Smooth muscle cell (in vitro differentiated cells): ENCODE measurements around the gene LIPG. TPM values are rescaled to one million over a fixed set of nuclear protein-coding genes. Genes with fewer than 3 reads are reported as not detected.
A peak's percentile ranks its signal among the peaks of the same experiment; 100 is the strongest.

Source experiments
- DNase-seq: peaks from one replicate; lab custom pipeline; 2025; ENCODE audit not compliant: unreplicated experiment; lab: John Stamatoyannopoulos, UW
- H2AFZ ChIP-seq: fragments of 200-600 bp; sonication (generic); 2 replicates; pipeline ENCODE4 v1.6.0; 2016; ENCODE audit warnings: antibody characterized with exemption, low read depth, mild to moderate bottlenecking
- H3F3A ChIP-seq: fragments of 200-600 bp; sonication (generic); 2 replicates; pipeline ENCODE4 v1.6.0; 2017; ENCODE audit warnings: antibody characterized with exemption, low read depth
- H3K27ac ChIP-seq: fragments of 200-600 bp; sonication (generic); 2 replicates; pipeline ENCODE4 v1.5.1; 2016; ENCODE audit warnings: low read depth, mild to moderate bottlenecking
- H3K27me3 ChIP-seq: fragments of 200-600 bp; sonication (generic); 2 replicates; pipeline ENCODE4 v1.6.1; 2016; ENCODE audit warnings: low read depth, mild to moderate bottlenecking
- H3K36me3 ChIP-seq: fragments of 200-600 bp; sonication (generic); 2 replicates; pipeline ENCODE4 v1.5.1; 2016; ENCODE audit warnings: low read depth
- H3K4me1 ChIP-seq: fragments of 200-600 bp; sonication (generic); 2 replicates; pipeline ENCODE4 v1.5.1; 2016; ENCODE audit warnings: low read depth
- H3K4me2 ChIP-seq: fragments of 200-600 bp; sonication (generic); 2 replicates; pipeline ENCODE4 v1.6.0; 2016; ENCODE audit warnings: mild to moderate bottlenecking
- H3K4me3 ChIP-seq: fragments of 200-600 bp; sonication (generic); 2 replicates; pipeline ENCODE4 v1.5.1; 2016; ENCODE audit warnings: mild to moderate bottlenecking
- H3K79me2 ChIP-seq: fragments of 200-600 bp; sonication (generic); 2 replicates; pipeline ENCODE4 v1.6.0; 2016; ENCODE audit warnings: low read depth, mild to moderate bottlenecking
- H3K9ac ChIP-seq: fragments of 200-600 bp; sonication (generic); 2 replicates; pipeline ENCODE4 v1.6.0; 2016; ENCODE audit warnings: low read depth
- H3K9me3 ChIP-seq: fragments of 200-600 bp; sonication (generic); replicated peaks from 2 replicates; pipeline ENCODE4 v1.5.1; 2016; ENCODE audit warnings: low read depth
- H4K20me1 ChIP-seq: fragments of 200-600 bp; sonication (generic); 2 replicates; pipeline ENCODE4 v1.6.0; 2016; ENCODE audit warnings: low read depth
- WGBS: methylation state at CpG from one replicate; pipeline ENCODE4 v1.1.7; 2016; ENCODE audit warnings: low lambda C conversion rate; 5-methylcytosine and 5-hydroxymethylcytosine counted together
- polyA plus RNA-seq: library from polyadenylated mRNA; unstranded; fragments of >200 nt; fragmentation: Nextera tagmentation; extraction: Ambion mirVana; gene quantifications from 2 replicates; pipeline ENCODE4 v1.2.1, GENCODE V29; 2016
- total RNA-seq: library from RNA; depleted of rRNA; stranded (reverse); fragments of >200 nt; gene quantifications from 2 replicates; pipeline ENCODE4 v1.2.3, GENCODE V29; 2014
- TF ChIP-seq, protein P1 (sequence below): fragments of 200-600 bp; sonication (generic); IDR thresholded peaks from 2 replicates; pipeline ENCODE4 v1.5.1; 2017; ENCODE audit warnings: borderline replicate concordance, mild to moderate bottlenecking, antibody characterized with exemption; ENCODE audit not compliant: insufficient read depth, poor library complexity, severe bottlenecking

LIPG gene
- total and polyA plus RNA-seq, 2 experiments from 2014 or later = 15.3 to 25.6 TPM

DNA sequence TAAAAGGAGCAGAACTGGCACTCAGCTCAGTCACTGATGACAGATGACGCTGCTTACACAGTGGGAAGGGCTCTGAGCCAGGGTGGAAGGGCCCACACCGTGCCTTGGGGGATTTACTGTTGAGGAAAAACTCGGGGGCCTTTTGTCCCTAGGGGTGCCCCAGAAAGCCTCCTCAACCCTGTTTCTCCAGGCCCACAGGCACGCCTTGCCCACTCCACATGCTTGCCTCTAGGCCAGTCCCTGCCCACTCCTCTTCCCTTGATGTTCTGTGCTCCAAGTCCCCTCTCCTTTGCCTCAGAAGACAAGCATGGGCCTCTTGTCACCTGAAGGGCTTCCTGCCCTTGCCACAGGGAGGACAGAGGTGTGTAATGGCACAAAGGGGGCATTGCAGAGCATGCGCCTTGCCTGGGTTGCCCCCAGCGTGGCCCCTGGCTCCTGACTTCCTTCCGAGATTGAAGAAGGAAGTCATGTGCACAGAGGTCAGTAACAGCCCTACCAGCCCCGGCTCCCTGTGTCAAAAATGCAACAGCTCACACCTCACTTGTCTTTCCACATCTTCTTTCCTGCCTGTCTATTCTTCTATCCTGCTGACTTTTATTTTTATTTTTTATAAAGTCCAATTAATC lies 65.1 kb downstream of the LIPG start:
- Histone ChIP-seq H3K27me3 (no peaks in the 10 kb centered on the region), H2AFZ (no peak overlapping the region), H3K4me3 (no peak overlapping the region), H3K27ac (no peak overlapping the region), H3K36me3 (no peaks in the 10 kb centered on the region), H3K4me1 (no peaks in the 10 kb centered on the region), H3K4me2 (no peak overlapping the region), H3K79me2 (no peaks in the 10 kb centered on the region), H3K9me3 (no peaks in the 10 kb centered on the region), H3F3A (no peaks in the 10 kb centered on the region), H3K9ac (no peak overlapping the region), H4K20me1 (no peaks in the 10 kb centered on the region)
- WGBS = 93% methylated on average over 8 of the region's 8 CpGs
- TF ChIP-seq, protein P1, sequence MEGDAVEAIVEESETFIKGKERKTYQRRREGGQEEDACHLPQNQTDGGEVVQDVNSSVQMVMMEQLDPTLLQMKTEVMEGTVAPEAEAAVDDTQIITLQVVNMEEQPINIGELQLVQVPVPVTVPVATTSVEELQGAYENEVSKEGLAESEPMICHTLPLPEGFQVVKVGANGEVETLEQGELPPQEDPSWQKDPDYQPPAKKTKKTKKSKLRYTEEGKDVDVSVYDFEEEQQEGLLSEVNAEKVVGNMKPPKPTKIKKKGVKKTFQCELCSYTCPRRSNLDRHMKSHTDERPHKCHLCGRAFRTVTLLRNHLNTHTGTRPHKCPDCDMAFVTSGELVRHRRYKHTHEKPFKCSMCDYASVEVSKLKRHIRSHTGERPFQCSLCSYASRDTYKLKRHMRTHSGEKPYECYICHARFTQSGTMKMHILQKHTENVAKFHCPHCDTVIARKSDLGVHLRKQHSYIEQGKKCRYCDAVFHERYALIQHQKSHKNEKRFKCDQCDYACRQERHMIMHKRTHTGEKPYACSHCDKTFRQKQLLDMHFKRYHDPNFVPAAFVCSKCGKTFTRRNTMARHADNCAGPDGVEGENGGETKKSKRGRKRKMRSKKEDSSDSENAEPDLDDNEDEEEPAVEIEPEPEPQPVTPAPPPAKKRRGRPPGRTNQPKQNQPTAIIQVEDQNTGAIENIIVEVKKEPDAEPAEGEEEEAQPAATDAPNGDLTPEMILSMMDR = no peak
- no peak for DNase-seq

DNA sequence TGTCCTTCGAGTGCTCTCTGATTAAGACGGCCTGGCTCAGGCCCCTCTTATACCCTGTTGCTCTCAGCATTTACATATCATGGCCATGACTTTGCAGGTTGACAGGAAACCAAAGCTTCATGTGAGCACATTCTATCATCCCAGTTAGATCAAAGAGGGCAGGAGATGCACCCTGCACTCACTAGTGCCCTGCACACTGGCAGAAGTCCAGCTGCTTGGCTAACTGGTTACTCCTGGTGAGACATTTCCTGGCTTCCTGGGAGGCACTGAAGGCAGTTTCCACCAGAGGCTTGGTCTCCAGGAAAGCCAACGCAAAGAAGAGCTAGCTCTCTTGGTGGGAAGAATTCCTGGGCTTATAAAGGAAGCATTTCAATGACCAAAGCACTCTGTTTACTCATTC lies 66.3 kb downstream of the LIPG start:
- no peaks in the 10 kb centered on the region for H3F3A ChIP-seq
- no peak for DNase-seq
- no peaks in the 10 kb centered on the region for H4K20me1 ChIP-seq
- no peaks in the 10 kb centered on the region for H3K4me1 ChIP-seq
- H2AFZ ChIP-seq = no peak overlapping the region
- H3K36me3 ChIP-seq = no peaks in the 10 kb centered on the region
- no peaks in the 10 kb centered on the region for H3K9me3 ChIP-seq
- H3K27ac ChIP-seq = no peak overlapping the region
- no peaks in the 10 kb centered on the region for H3K79me2 ChIP-seq
- H3K4me3 ChIP-seq = no peak overlapping the region
- 88% methylated on average over 3 of the region's 3 CpGs for WGBS
- TF ChIP-seq, protein P1 = no peak
- H3K9ac ChIP-seq = no peak overlapping the region
- H3K27me3 ChIP-seq = no peaks in the 10 kb centered on the region
- H3K4me2 ChIP-seq = no peak overlapping the region

DNA sequence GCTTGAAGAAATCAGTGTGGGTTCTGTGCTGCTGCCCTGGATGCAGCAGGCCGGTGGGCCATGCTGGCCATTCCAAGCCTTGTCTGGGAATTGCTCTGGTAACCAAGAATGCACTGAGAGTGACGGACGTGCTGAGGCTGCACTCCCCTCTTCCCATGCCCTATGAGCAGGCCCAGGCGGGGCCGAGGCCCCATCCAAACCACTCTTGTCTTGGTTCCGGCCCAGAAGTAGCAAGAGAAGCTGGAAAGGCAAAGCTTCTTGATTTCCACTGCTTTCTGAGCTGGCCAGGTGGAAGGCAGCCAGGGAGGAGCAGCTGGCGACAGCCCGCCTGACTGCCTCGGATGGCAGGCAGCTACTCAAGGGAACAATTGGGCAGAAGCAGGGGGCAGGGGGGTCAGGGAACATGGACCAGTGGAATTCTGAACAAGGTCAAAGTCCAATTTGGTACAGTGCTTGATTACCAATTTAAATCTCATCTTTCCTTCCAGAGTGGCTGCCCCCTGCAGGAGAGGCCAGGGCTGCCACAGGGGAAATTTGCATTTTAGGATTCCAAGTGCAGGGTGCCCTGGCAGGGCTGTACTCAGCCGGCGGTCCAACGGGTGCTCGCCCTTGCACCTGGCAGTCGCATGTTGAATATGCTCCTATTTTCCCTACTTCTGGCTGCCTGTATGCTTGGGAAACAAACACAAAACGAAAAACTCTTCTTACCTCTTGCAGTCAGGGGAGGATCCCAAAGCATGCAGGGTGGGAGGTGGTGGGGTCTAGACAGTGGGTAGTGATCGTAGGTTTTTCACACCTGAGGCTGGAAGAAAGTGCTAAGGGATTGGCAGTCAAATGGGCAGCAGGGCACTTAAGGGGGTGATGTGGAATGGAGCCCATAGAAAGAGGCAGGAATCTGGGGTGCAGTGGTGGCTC lies 67.3 kb downstream of the LIPG start:
- TF ChIP-seq, protein P1 = peak; percentile 16

More for the DNA sequence above, 67.3 kb downstream of the LIPG start:
- 88% methylated on average over 16 of the region's 16 CpGs for WGBS
- Histone ChIP-seq H3K27ac (no peak overlapping the region), H3K4me3 (no peak overlapping the region), H3F3A (no peaks in the 10 kb centered on the region), H3K9me3 (no peaks in the 10 kb centered on the region), H2AFZ (no peak overlapping the region), H3K9ac (no peak overlapping the region), H3K4me1 (no peaks in the 10 kb centered on the region), H3K4me2 (no peak overlapping the region), H3K27me3 (no peaks in the 10 kb centered on the region), H3K36me3 (no peaks in the 10 kb centered on the region), H4K20me1 (no peaks in the 10 kb centered on the region), H3K79me2 (no peaks in the 10 kb centered on the region)
- DNase-seq = no peak
